CD4-positive, alpha-beta T cell treated with Interleukin-4 for 1 hour (primary cell): ENCODE measurements around the gene AADACL4.
"Not testable (repeated sequence)": the region's sequence is repeated elsewhere in the genome, so short reads cannot be mapped to it uniquely, and the experiment has no call there.

Source experiments
- DNase-seq, 2 donors: peaks; one replicate each; pipeline ENCODE4 v3.0.0-alpha.2; 2020 to 2022

The AADACL4 gene

DNA sequence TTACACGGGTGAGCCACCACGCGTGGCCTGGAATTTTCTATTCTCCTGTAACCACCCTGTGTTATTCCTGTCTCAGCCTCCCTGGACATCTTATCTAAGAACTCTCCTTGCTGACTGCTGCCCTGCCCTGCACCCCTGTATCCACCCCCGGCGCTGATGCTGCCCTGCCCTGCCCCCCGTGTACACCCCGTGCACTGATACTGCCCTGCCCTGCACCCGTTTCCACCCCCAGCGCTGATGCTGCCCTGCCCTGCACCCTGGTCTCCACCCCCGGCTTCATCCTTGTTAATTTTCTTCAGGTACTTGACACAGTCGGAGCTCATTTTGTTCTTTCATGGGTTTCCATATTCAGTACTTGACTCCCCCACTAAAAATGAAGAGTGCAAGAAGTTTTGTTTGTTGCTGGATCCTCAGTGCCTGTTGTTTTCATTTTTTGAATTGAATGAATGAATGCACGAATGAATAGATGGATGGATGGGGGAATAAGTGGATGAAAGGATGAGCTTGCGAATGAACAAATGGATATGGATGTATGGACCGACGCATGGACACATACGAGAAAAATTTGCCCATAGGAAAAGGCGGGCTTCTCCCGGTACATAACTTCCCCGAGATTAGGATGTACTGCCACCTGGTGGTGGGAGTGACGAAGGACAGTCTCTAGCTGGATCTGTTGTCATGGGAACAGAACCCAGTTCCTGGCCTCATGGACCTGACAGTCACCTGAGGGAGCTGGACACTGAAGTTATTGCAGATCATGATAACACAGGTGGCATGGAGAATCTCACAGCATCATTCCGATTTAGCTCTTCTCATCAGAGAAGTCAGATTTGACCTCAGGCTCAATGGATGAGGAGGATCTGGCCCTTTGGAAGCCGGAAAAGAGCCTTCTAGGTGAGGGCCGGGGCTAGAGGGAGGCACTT, 14.9 kb downstream of the AADACL4 start:
- peak; percentile 68 to 75 for DNase-seq

DNA sequence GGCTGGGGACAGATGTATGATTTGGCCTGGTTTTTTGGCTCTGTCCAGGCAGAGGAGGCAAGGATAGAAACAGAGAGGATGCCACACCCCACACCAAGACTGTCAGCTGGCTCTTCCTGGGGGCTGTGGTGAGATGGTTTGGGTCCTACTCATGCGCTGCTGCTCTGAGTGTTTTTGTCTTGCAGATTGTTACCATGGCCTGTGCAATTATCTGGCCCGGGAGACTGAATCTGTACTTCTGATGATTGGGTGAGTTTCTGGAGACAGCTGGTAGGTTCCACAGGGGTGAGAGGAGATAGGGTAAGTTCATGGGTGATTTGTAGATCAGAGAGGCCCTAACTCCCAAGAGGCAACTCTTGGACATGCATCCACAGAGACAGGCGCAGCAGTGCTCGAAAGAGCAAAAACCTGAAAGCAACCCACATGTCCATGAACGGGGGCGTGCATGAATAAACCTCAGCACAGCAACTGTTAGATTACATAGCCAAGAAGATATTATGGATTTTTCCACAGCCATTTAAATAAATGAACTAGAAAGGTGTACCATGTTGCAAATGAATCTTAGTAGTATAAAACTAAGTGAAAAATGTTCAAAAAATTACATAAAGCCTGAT, 17.8 kb downstream of the AADACL4 start:
- no peak for DNase-seq

GRCh38 chr1:12662556-12662955, 18.7 kb downstream of the AADACL4 start:
- DNase-seq, result no peak

DNA sequence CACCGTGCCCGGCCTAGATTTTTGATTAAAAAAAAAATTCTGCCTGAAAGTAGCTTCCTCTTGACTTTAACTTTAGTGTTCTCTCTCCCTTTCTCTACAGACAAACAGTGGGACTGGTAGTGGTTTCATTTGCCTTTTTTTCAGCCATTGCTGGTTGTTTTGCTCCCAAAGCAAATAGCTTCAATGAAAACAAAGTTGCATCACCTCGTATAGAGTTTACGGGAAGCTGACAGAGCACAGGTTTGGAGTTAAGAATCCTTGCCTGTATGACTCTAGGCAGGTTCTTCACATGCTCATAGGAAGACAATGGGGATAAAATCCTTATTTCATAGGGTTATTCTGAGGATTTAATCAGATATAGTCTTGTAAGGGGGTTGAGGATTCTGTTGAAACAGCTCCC, 21.6 kb downstream of the AADACL4 start:
- DNase-seq, result no peak

DNA sequence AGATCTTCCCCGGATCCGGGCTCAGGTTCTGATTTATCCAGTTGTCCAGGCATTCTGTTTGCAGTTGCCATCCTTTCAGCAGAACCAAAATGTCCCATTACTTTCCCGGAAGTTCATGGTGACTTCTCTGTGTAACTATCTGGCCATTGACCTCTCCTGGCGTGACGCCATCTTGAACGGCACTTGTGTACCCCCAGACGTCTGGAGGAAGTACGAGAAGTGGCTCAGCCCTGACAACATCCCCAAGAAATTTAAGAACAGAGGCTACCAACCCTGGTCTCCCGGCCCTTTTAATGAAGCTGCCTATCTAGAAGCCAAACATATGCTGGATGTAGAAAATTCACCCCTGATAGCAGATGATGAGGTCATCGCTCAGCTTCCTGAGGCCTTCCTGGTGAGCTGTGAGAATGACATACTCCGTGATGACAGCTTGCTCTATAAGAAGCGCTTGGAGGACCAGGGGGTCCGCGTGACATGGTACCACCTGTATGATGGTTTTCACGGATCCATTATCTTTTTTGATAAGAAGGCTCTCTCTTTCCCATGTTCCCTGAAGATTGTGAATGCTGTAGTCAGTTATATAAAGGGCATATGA, 22.4 kb downstream of the AADACL4 start:
- DNase-seq, result no peak

GRCh38 chr1:12669529-12670068, 25.7 kb downstream of the AADACL4 start:
- DNase-seq, result no peak

GRCh38 chr1:12674358-12674757, 30.5 kb downstream of the AADACL4 start:
- DNase-seq, result no peak

DNA sequence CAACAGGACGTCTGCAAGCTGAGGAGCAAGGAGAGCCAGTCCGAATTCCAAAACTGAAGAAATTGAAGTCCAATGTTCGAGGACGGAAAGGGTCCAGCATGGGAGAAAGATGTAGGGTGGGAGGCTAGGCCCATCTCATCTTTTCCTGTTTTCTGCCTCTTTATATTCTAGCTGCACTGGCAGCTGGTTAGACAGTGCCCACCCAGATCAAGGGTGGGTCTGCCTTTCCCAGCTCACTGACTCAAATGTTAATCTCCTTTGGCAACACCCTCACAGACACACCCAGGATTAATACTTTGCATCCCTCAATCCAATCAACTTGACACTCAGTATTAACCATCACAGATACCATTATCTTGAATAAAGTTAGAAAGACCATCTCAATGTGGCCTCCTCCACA, 32.2 kb downstream of the AADACL4 start:
- not testable (repeated sequence) for DNase-seq

- no peak for DNase-seq
These were observed 33.7 kb downstream of the AADACL4 start for GRCh38 chr1:12677565-12677964.

DNA sequence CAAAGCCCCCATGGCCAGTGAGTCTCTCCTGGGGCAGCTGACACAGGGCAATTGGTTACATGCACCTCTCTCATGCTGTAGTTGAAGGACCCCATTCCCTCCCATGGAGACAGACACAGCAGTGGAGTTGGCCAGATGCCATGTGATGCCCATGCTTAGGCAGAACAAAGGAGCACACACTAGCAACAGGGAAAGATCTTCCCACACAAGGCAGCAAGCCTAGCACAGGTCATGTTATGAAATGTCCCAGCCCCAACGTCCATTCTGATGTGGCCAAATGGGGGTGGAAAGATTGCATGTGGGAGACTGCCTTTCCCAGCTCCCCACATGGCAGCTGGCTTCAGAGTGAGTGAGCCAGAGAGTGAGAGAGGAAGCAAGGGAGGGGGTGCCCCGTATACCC, 34.5 kb downstream of the AADACL4 start:
- DNase-seq, result no peak

GRCh38 chr1:12678820-12679219, 34.9 kb downstream of the AADACL4 start:
- DNase-seq, result no peak

GRCh38 chr1:12690156-12690555, 46.3 kb downstream of the AADACL4 start:
- no peak for DNase-seq

DNA sequence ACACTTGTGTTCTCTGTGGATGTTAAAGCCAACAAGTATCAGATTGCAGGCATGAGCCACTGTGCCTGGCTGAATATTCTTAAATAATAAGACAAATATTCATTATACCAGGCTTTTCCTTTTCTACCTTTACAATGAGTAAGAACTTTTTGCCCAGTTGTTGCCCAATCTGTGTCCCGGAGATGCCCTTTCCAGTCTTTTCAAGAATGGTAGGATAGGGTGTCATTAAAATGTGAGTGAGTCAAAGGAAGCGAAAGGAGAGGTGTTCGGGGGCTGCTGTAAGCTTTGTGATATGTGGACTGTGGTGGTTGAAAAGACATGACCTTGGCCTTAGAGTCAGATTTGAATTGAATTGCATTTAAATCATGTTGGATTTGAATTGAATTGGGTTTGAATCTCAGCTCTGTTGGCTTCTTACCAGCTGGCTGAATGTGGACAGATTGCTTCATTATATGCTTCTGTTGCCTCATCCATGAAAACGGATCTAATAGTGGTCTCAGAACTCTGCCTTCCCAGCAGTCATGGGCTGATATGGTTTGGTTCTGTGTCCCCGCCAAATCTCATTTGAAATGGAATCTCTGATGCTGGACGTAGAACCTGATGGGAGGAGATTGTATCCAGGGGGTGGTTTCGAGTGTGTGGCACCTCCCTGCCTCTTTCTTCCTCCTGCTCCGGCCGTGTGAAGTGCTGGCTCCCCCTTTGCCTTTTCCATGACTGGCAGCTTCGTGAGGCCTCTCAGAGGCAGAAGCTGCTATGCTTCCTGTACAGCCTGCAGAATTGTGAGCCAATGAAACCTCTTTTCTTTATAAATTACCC, 49.3 kb downstream of the AADACL4 start:
- no peak for DNase-seq

GRCh38 chr1:12696658-12697057, 52.8 kb downstream of the AADACL4 start:
- no peak for DNase-seq

DNA sequence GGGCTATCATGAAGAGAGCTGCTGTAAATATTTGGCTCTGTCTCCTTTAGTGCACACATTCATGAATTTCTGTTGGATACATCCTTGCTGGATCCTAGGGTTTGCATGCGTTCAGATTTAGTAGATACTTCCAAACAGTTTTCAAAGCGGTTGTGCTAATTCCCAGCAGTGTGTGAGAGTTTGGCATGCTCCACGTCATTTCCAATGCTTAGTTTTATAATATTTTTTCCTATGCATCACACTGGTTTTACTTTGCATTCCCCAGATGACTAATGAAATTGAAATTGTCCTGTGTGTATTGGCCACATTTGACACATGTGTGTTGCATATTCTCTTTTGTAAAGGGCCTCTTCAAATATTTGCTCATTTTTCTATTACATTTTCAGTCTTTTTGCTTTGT, 53.5 kb downstream of the AADACL4 start:
- no peak for DNase-seq

DNA sequence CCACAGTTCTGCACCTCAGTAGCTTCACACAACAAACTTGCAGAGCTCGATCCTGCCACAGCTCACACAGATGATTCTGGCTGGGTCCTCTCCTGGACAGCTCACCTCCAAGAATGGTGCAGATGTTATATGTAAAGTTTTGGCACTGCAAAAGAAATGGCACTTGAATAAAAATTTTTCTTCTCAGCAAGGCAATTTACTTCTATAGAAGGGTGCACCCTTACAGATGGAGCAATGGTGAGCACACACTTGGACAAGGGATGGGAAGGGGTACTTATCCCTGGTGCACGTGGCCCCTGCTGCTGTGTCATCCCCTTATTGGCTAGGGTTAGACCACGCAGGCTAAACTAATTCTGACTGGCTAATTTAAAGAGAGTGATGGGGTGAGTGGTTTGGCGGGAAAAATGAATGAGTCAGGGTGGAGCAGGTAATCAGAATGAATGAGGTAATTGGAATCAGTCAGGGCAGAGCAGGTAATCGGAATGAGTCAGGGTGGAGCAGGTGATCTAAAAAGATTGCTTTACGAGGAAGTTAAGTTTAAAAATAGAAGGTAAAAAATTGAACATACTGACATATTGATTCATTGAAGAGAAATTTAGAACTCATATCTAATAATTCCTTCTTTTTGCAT, 60.1 kb downstream of the AADACL4 start:
- no peak for DNase-seq

GRCh38 chr1:12706061-12706460, 62.2 kb downstream of the AADACL4 start:
- DNase-seq, result no peak

DNA sequence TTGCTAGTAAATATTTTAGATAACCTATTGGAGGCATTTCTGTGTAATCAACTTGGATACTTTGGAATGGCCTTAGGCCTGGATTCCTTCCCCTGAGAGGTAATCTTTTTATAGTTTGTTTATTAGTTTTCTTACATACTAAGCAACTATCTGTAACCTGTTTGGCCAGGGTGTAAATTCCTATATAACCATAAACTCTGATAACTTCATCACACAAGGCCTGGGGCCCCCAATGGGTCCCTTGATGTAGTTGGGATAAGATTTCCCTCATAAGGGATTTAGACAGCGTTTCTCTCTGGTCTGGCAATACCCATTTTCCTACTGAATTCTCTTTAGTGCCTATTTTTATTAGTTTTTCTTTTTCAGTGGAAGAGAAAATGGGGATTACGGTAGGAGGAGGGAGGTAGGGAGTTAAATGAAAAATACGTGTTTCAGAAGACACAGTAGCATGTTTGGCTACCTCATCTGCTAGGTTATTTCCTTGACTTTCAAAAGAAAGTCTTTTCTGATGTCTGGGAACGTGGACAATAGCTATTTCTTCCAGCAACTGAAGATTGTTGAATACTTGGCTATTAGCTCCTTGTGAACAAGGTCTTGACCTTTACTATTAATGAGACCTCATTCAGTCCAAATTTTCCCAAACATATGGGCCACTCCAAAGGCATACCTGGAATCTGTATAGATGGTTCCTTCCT, 64.7 kb downstream of the AADACL4 start:
- DNase-seq, result no peak

DNA sequence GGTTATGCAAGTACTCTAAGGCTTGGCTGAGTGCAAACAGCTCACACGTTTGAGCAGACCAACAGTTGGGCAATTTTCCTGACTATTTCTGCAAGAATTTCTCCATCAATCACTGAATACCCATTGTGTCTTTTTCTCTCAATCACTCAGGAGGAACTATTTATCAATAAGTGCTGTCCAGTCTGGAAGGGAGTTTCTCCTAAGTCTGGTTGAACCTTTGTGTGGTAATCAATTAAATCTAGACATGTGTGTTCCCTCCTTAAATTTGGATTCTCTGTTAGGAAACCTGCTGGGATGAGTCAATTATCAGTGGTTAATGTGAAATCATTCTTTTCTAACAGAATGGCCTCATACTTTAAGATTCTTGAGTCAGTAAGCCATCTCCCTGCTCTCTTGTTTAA, 65.2 kb downstream of the AADACL4 start:
- DNase-seq, result no peak

GRCh38 chr1:12709696-12710095, 65.8 kb downstream of the AADACL4 start:
- DNase-seq, result no peak

DNA sequence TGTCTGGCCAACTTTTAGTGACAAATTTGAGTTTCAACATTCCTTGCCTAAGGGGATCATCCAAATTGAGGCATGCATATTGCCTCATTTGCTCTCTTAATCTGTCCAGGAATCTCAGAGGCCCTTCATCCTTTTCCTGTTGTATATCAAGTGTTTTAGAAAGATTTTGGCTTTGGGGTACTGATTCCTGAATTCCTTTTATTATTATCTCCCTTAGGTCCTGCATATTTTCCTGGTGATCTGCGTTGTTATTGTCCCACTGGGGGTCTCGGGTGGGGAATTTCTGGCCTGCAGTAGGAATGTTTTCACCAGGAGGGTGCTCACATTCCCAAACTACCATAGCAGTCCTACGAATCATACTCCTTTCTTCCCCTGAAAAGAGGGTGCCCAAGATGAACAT, 67.7 kb downstream of the AADACL4 start:
- no peak for DNase-seq

DNA sequence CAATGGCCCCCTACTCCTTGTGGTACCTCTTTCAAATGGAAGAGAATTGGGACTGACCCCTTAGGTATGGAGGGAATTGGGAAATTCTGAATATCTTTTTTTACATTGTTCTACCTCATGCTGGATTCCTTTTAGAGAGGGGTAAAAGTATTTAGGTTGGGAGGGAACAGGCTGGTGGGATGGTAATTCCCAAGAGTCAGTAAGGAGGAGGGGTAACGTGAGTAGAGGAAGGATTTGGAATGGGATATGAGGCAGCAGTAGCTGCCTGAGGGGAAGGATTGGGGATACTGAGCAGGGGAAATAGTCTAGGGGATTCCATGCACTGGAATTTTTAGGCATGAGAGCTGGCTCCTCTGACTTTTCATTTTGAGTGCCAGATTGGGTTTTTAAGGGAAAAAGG, 68.2 kb downstream of the AADACL4 start:
- no peak for DNase-seq
